HepG2 (cell line): ENCODE data around the gene WDR82. TPM values are rescaled to one million over a fixed set of nuclear protein-coding genes. Genes with fewer than 3 reads are reported as not detected.

Source experiments
- ATAC-seq: fragments of 200-7000 bp; cut with Tn5 transposase; 3 replicates; pipeline ENCODE4 v1.9.1; 2020; ENCODE audit warnings: mild to moderate bottlenecking, moderate library complexity
- BruUV-seq: library from RNA; stranded (reverse); fragments of 400-500 nt; replicated peaks from 2 replicates; lab custom pipeline; 2021; lab: Mats Ljungman, UMichigan
- CTCF ChIA-PET: fragments of 300-600 bp; formaldehyde crosslinking; extraction: SDS; loops from one replicate; lab custom pipeline; 2021; ENCODE audit warnings: low total read pairs, inconsistent platforms, low intra/inter-chr PET ratio; lab: Yijun Ruan, JAX
- POLR2A ChIA-PET: fragments of 350-600 bp; sonication (Branson Sonifier 250); formaldehyde crosslinking; loops from one replicate; lab custom pipeline; 2020; ENCODE audit warnings: antibody characterized with exemption, inconsistent platforms; lab: Yijun Ruan, JAX
- DNase-seq: peaks from one replicate; pipeline ENCODE4 v3.0.0-alpha.2; 2015; ENCODE audit warnings: low spot score
- FAIRE-seq: peaks from 3 replicates; lab custom pipeline; 2011; peaks lifted over from hg19 to GRCh38; lab: Jason Lieb, UNC
- H2AFZ ChIP-seq: one replicate; pipeline ENCODE4 v1.6.1; 2011; ENCODE audit warnings: low read length, inconsistent platforms
- H3K27ac ChIP-seq: fragments of 300-600 bp; 3 replicates; pipeline ENCODE4 v1.8.0; 2011; ENCODE audit warnings: mixed run types, mild to moderate bottlenecking, mixed read lengths, low read length, inconsistent platforms; ENCODE audit not compliant: insufficient read depth; ENCODE audit errors: extremely low read length
- H3K27me3 ChIP-seq, 2 experiments: fragments of 200-600 bp in 1 of 2; 2 replicates in 1 of 2; 3 replicates in 1 of 2; pipeline versions ENCODE4 v1.6.0 to v1.8.0; 2011; ENCODE audit warnings: low read length in 2 of 2, mild to moderate bottlenecking in 2 of 2, moderate library complexity in 2 of 2, inconsistent platforms in 1 of 2; ENCODE audit not compliant: insufficient read depth in 2 of 2, control insufficient read depth in 1 of 2
- H3K36me3 ChIP-seq, 2 experiments: fragments of 200-600 bp in 1 of 2; replicated peaks in 1 of 2; 2 replicates in 1 of 2; 3 replicates in 1 of 2; pipeline versions ENCODE4 v1.5.1 to v1.8.0; 2011; ENCODE audit warnings: low read length in 2 of 2, inconsistent platforms in 1 of 2; ENCODE audit not compliant: insufficient read depth in 2 of 2, control insufficient read depth in 1 of 2
- H3K4me1 ChIP-seq: 2 replicates; pipeline ENCODE4 v1.5.1; 2012; ENCODE audit warnings: low read length, inconsistent platforms; ENCODE audit not compliant: insufficient read depth
- H3K4me2 ChIP-seq: 2 replicates; pipeline ENCODE4 v1.6.0; 2011; ENCODE audit warnings: low read depth, low read length, inconsistent platforms
- H3K4me3 ChIP-seq, 3 experiments: fragments of 200-600 bp in 1 of 3; sonication (generic), shearing (Covaris generic) in 1 of 3; replicated peaks in 1 of 3; 2 replicates each; pipeline ENCODE4 v1.5.1; 2011 to 2016; ENCODE audit warnings: low read length in 3 of 3, inconsistent platforms in 2 of 3, low read depth in 2 of 3, mild to moderate bottlenecking in 2 of 3, control low read depth in 1 of 3, mixed read lengths in 1 of 3; ENCODE audit not compliant: insufficient read depth in 1 of 3
- H3K79me2 ChIP-seq: one replicate; pipeline ENCODE4 v1.6.1; 2011; ENCODE audit warnings: low read length, inconsistent platforms; ENCODE audit not compliant: insufficient read depth
- H3K9ac ChIP-seq: 2 replicates; pipeline ENCODE4 v1.6.0; 2011; ENCODE audit warnings: mild to moderate bottlenecking, low read depth, low read length, inconsistent platforms; ENCODE audit not compliant: insufficient read depth
- H3K9me3 ChIP-seq: 2 replicates; pipeline ENCODE4 v1.5.1; 2012; ENCODE audit warnings: mild to moderate bottlenecking, low read length
- H4K20me1 ChIP-seq: 2 replicates; pipeline ENCODE4 v1.6.0; 2011; ENCODE audit warnings: inconsistent platforms, mild to moderate bottlenecking, low read length, moderate library complexity; ENCODE audit not compliant: insufficient read depth
- AHR ChIP-seq: IDR thresholded peaks from 2 replicates; pipeline ENCODE4 v1.6.1; 2018; ENCODE audit warnings: missing genetic modification reagents, missing compliant biosample characterization
- AKAP8 ChIP-seq: sonication (generic); formaldehyde crosslinking; IDR thresholded peaks from 2 replicates; pipeline ENCODE4 v1.5.1; 2020; ENCODE audit warnings: mild to moderate bottlenecking, missing genetic modification reagents
- ARHGAP35 ChIP-seq: sonication (generic); formaldehyde crosslinking; IDR thresholded peaks from 2 replicates; pipeline ENCODE4 v1.9.0; 2022; ENCODE audit warnings: mild to moderate bottlenecking, inconsistent platforms, moderate library complexity, missing genetic modification reagents, borderline replicate concordance
- FOXO1 ChIP-seq: sonication (generic); formaldehyde crosslinking; IDR thresholded peaks from 2 replicates; pipeline ENCODE4 v1.4.0; 2020; ENCODE audit warnings: missing genetic modification reagents
- ISL2 ChIP-seq: sonication (generic); formaldehyde crosslinking; IDR thresholded peaks from 2 replicates; pipeline ENCODE4 v1.5.0; 2020; ENCODE audit warnings: missing genetic modification reagents
- KAT8 ChIP-seq: IDR thresholded peaks from 2 replicates; pipeline ENCODE4 v1.6.1; 2016; ENCODE audit warnings: missing genetic modification reagents, missing compliant biosample characterization
- LRRFIP1 ChIP-seq: sonication (generic); formaldehyde crosslinking; conservative IDR thresholded peaks from 2 replicates; pipeline ENCODE4 v1.4.0; 2020; ENCODE audit warnings: missing genetic modification reagents
- MAFK ChIP-seq, 2 experiments: IDR thresholded peaks in 1 of 2; conservative IDR thresholded peaks in 1 of 2; 2 replicates each; pipeline ENCODE4 v1.6.1; 2011; ENCODE audit warnings: improper control_type of control experiment in 2 of 2, low read length in 2 of 2
- PAX8 ChIP-seq: sonication (generic); formaldehyde crosslinking; IDR thresholded peaks from 2 replicates; pipeline ENCODE4 v1.8.0; 2022; ENCODE audit warnings: mild to moderate bottlenecking, missing genetic modification reagents, borderline replicate concordance
- RBM22 ChIP-seq: fragments of 200-400 bp; formaldehyde crosslinking; optimal IDR thresholded peaks from 2 replicates; pipeline ENCODE3; 2017; ENCODE audit warnings: mild to moderate bottlenecking, low read length, moderate library complexity
- RFX1 ChIP-seq: fragments of 450-650 bp; IDR thresholded peaks from 2 replicates; pipeline ENCODE4 v1.6.1; 2017
- SALL2 ChIP-seq: sonication (generic); formaldehyde crosslinking; IDR thresholded peaks from 2 replicates; pipeline ENCODE4 v1.8.1; 2023; ENCODE audit warnings: mild to moderate bottlenecking, missing genetic modification reagents, inconsistent platforms
- SNAPC2 ChIP-seq: sonication (generic); formaldehyde crosslinking; IDR thresholded peaks from 2 replicates; pipeline ENCODE4 v1.8.1; 2022; ENCODE audit warnings: mild to moderate bottlenecking, missing genetic modification reagents
- TGIF2 ChIP-seq: IDR thresholded peaks from 2 replicates; pipeline ENCODE4 v1.6.1; 2016; ENCODE audit warnings: control low read depth, missing compliant biosample characterization
- ZBTB25 ChIP-seq: IDR thresholded peaks from 2 replicates; pipeline ENCODE4 v1.6.1; 2018; ENCODE audit warnings: missing genetic modification reagents
- ZKSCAN8 ChIP-seq: IDR thresholded peaks from 2 replicates; pipeline ENCODE4 v1.6.1; 2016; ENCODE audit warnings: borderline replicate concordance, missing genetic modification reagents, missing compliant biosample characterization
- ZNF10 ChIP-seq: sonication (generic); formaldehyde crosslinking; IDR thresholded peaks from 2 replicates; pipeline ENCODE4 v1.4.0; 2020; ENCODE audit warnings: mild to moderate bottlenecking, low read depth, missing genetic modification reagents, borderline replicate concordance
- ZNF124 ChIP-seq: sonication (generic); formaldehyde crosslinking; IDR thresholded peaks from 2 replicates; pipeline ENCODE4 v1.4.0; 2020; ENCODE audit warnings: missing genetic modification reagents
- ZNF205 ChIP-seq: IDR thresholded peaks from 2 replicates; pipeline ENCODE4 v1.6.1; 2018; ENCODE audit warnings: missing biosample characterization, missing genetic modification reagents
- ZNF383 ChIP-seq: sonication (generic); formaldehyde crosslinking; IDR thresholded peaks from 2 replicates; pipeline ENCODE4 v1.4.0; 2020; ENCODE audit warnings: missing genetic modification reagents, mild to moderate bottlenecking, borderline replicate concordance
- ZNF44 ChIP-seq: sonication (generic); formaldehyde crosslinking; IDR thresholded peaks from 2 replicates; pipeline ENCODE4 v1.5.1; 2020; ENCODE audit warnings: mild to moderate bottlenecking, missing genetic modification reagents
- ZNF446 ChIP-seq: sonication (generic); formaldehyde crosslinking; IDR thresholded peaks from 2 replicates; pipeline ENCODE4 v1.5.0; 2020; ENCODE audit warnings: mild to moderate bottlenecking, missing genetic modification reagents
- ZNF674 ChIP-seq: sonication (generic); formaldehyde crosslinking; IDR thresholded peaks from 2 replicates; pipeline ENCODE4 v1.5.0; 2020; ENCODE audit warnings: low read depth, mild to moderate bottlenecking, missing genetic modification reagents
- ZNF678 ChIP-seq: sonication (generic); formaldehyde crosslinking; IDR thresholded peaks from 2 replicates; pipeline ENCODE4 v1.4.0; 2020; ENCODE audit warnings: mild to moderate bottlenecking, missing genetic modification reagents
- ZNF773 ChIP-seq: sonication (generic); formaldehyde crosslinking; IDR thresholded peaks from 2 replicates; pipeline ENCODE4 v1.4.0; 2020; ENCODE audit warnings: missing genetic modification reagents, borderline replicate concordance
- ZSCAN9 ChIP-seq: IDR thresholded peaks from 2 replicates; pipeline ENCODE4 v1.6.1; 2016; ENCODE audit warnings: borderline replicate concordance
- WGBS: methylation state at CpG from one replicate; pipeline ENCODE4 v1.1.6; 2017; ENCODE audit warnings: low lambda C conversion rate; 5-methylcytosine and 5-hydroxymethylcytosine counted together
- in situ Hi-C: cut with HindIII; loops from 2 replicates; pipeline ENCODE4 v1.10.0; 2017; ENCODE audit warnings: low pct_unique_long_range_greater_than_20kb; ENCODE audit not compliant: extremely low pct_ligation_motif_present
- intact Hi-C: fragments of 100-400 bp; cut with micrococcal nuclease; formaldehyde crosslinking; loops from one replicate; pipeline ENCODE4 v1.10.0; 2022; ENCODE audit not compliant: unreplicated experiment
- polyA plus RNA-seq, 8 experiments: library from polyadenylated mRNA; depleted of rRNA in 3 of 8; stranded (reverse) in 7 of 8; unstranded in 1 of 8; fragments of >200 nt; fragmentation: Illumina TruSeq in 4 of 8; extraction: Trizol in 4 of 8; gene quantifications; 2 replicates each; pipeline versions ENCODE4 v1.2.1 to v1.2.3, GENCODE V29; 2011 to 2016; ENCODE audit warnings: low read depth in 4 of 8, missing spikeins in 1 of 8, mixed read lengths in 1 of 8; ENCODE audit not compliant: insufficient read depth in 1 of 8
- total RNA-seq, 5 experiments: library from RNA; depleted of rRNA; stranded (reverse); fragments of >200 nt; fragmentation: Illumina TruSeq; extraction: Trizol; gene quantifications; 2 replicates each; pipeline ENCODE4 v1.2.3, GENCODE V29; 2016; ENCODE audit warnings: low read depth in 1 of 5

Gene WDR82
- total and polyA plus RNA-seq, 2 of the 13 experiments (the other 11 are each of a cell fraction or from before 2014, with no cell fraction given), result 39.1 to 59.5 TPM

- no peaks in the 10 kb centered on the region for H3K36me3 ChIP-seq
- H3K9ac ChIP-seq, result no peak overlapping the region
- ChIA-PET POLR2A (interaction anchor here (0.6 to 1.7 kb wide), 11 partner anchors 8 to 245 kb away, joined by 3 to 15 read pairs (median 4); partner anchors contain the start of genes GLYCTK, RPL29, TLR9 and WDR82), CTCF (no interaction called here)
- intact Hi-C loops, result no loop called here
- peaks cover 13% of the 10 kb centered on the region; the same call in 1 of the 2 replicates for H4K20me1 ChIP-seq
- H3K79me2 ChIP-seq, result peaks cover 23% of the 10 kb centered on the region
- no peak overlapping the region for H3K27ac ChIP-seq
- H3K4me1 ChIP-seq, result peaks cover 64% of the 10 kb centered on the region
- ATAC-seq (no peak), DNase-seq (no peak), FAIRE-seq (no peak)
- no peaks in the 10 kb centered on the region for H3K9me3 ChIP-seq
- H2AFZ ChIP-seq, result no peak overlapping the region
- in situ Hi-C loops, result no loop called here
- no peak overlapping the region for H3K4me3 ChIP-seq
- WGBS, result 98% methylated on average over 4 of the region's 4 CpGs
- BruUV-seq, result no TSS peak
- no peaks in the 10 kb centered on the region; a peak in 1 of 5 replicates for H3K27me3 ChIP-seq
- no peak overlapping the region for H3K4me2 ChIP-seq
- TF ChIP-seq SNAPC2 (no peak), ZNF678 (CRISPR knock-in tag) (no peak), MAFK (conservative IDR thresholded peaks at IDR 0.05 in 1 of 2, IDR thresholded peaks at IDR 0.05 in 1 of 2; ENCODE audit: low read length in 2 of 2) (peak in 1 of 2 experiments; percentile 31; a peak in 1 of 4 replicates), LRRFIP1 (CRISPR knock-in tag) (no peak), AKAP8 (CRISPR knock-in tag) (no peak), TGIF2 (CRISPR knock-in tag) (no peak), ZNF674 (CRISPR knock-in tag) (no peak), ZBTB25 (CRISPR knock-in tag) (no peak), ISL2 (CRISPR knock-in tag) (no peak), RFX1 (no peak), SALL2 (no peak), ZNF205 (CRISPR knock-in tag) (no peak), ZNF446 (CRISPR knock-in tag) (no peak), ZNF44 (CRISPR knock-in tag) (no peak), ZNF773 (no peak), ZNF124 (CRISPR knock-in tag) (0 out of 2 replicates have a peak, but pooled peaks have one; percentile 5), ZSCAN9 (CRISPR knock-in tag) (no peak), ARHGAP35 (CRISPR knock-in tag) (no peak), RBM22 (no peak), PAX8 (CRISPR knock-in tag) (no peak), ZNF10 (no peak), KAT8 (CRISPR knock-in tag) (peak; percentile 14; the same call in 1 of the 2 replicates), ZNF383 (CRISPR knock-in tag) (no peak), AHR (no peak), ZKSCAN8 (CRISPR knock-in tag) (no peak), FOXO1 (CRISPR knock-in tag) (no peak)
Measured at GRCh38 chr3:52240886-52241370, 37.5 kb downstream of the WDR82 start.
